ENCODE data around the gene ACTR5.
"Not testable (repeated sequence)": the region's sequence is repeated elsewhere in the genome, so short reads cannot be mapped to it uniquely, and the experiment has no call there.

Gene ACTR5

DNA sequence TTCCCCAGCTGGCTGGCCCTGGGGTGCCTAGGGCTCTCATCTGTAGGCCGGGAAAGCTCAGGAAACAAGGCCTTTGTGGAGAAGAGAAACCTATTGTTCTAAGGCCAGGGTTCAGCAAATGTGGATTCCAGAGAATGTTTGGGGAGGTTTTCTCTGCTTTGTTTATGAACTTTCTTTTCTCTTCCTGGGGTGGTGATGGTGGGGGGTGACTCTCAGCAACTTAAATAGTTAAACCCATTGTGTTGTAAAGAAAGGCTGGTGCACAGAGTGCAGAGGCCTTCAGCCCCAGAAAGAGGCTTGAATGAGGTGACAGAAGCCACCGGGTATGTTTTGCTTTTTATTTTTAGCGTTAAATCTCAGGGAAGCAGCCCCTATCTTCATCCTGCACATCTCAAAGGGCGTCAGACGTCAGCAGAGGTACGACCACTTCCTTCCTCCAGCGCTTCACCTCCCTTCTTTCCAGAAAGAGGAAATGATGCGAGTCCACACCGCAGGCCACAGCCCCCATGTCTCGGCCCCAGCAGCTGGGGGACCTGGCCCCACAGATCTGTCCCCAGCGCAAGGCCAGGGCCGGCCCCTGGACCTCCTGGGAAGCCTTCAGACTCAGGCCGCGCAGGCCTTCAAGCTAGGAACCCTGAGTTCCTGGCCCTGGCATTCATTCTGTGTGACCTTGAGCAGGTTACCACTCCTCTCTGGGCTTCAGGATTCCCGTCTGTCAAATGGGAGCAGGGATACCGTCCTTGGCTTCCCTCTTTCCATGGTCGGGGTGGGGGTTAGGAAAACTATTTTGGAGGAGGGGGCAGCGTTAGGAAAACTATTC is 56.6 kb downstream of the ACTR5 start:
- no peak for DNase-seq (ENCODE audit: low spot score)

GRCh38 chr20:38805502-38805957 is 57.3 kb downstream of the ACTR5 start, which contains the start of gene PPP1R16B:
TSS of gene PPP1R16B (plus strand) at chr20:38805697. CDS start at chr20:38835926, 30,229 bp downstream.
- no peak for DNase-seq (ENCODE audit: low spot score)

GRCh38 chr20:38805958-38806854 is 57.9 kb downstream of the ACTR5 start:
- no peak for DNase-seq (ENCODE audit: low spot score)

DNA sequence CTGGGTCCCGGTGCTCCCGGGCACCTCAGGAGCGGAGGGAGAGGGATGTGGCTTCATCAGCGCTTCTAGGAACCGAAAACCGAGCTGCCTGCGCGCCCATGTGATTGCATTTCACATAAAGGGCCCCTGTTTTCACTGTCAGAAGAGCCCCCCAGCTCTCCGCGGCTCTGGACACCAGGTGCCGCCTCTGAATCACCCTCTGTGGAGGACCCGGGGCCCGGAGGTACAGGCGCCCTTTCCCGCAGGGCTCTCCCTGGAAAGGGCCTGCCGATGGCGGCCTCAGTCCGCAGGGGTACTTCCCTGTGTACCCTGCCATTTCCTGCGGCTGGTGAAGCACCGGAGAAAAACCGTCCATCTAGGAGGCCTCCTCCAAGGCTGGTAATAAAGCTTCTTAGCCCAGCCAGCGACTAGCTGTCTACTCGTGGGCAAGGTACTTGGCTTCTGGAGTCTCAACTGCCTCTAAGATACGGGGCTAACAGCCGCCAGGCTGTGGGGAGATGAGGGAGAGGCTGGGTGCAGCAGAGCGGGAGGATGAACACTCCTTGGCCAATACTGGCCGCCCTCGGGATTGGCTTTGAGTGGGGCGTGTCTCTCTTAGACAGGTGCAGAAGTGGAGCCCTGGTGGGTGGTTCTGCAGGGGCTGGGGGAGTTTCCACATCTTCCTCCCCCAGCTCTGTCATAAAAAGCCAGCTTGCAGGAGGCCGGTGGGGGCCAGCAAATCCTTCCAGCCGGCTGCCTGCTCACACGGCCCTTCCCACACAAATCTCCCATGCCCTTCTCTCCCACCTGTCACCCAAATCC is 58.8 kb downstream of the ACTR5 start:
- no peak for DNase-seq (ENCODE audit: low spot score)

- DNase-seq (ENCODE audit: low spot score): no peak
These were observed 61.7 kb downstream of the ACTR5 start for GRCh38 chr20:38809942-38810341.

- DNase-seq (ENCODE audit: low spot score): no peak
These were observed 62.8 kb downstream of the ACTR5 start for GRCh38 chr20:38810926-38811630.

DNA sequence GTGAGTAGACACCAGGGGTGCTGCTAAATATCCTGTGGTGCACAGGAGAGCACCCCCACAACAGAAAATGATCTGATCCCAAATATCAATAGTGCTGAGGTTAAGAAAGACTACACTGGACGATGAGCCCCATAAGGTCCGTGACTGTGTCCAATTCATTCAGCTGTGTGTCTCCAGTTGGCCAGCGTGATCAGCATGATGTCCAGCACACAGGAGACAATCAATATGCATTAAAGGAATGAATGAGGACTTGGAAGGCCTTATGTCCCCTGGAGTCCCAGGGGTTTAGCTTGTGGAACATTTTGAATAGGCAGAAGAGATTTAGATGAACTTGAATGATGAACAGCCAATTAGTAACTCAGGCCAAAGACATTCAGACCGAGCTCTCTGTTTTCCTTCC is 63.5 kb downstream of the ACTR5 start:
- DNase-seq (ENCODE audit: low spot score): no peak

- no peak for DNase-seq (ENCODE audit: low spot score)
These were observed 63.9 kb downstream of the ACTR5 start for GRCh38 chr20:38812182-38812581.

DNA sequence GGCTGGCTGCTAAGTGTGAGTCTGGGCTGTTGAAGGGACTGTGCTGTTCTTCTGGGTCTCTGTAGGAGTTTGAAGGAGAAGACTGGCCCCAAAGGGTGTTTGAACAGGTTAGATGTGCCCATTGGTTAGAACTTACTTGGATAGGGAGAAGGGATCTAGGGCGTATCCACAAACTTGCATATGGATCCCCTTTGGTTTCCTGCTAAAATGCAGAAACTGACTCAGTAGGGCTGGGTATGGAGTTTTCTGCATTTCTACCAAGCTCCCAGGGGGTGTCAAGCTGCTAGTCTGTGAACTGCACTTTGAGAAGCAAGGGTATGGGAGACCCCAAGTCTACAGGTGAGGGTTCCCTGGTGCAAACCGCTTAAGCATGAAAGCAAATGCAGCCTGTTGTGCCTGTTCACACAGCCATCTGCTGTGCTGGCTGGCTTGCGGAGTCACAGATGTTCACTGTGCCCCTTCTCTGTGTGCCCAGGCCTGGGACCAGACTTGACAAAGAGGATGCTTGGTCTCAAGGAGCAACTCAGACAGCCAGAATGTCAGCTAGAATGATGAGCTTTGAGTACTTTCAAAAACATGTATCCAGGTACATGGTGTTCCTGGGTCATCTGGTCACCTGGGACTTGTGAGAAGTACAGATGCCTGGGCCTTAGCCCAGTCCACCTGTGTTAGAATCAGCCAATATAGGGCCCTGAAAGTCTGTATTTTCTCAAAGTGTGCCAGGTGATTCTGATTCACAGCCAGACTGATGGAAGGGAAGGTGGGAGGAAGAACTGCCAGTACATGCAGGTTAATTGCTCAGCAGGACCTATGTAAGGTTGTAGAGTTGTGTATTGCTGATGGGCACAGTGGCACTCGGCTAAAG is 64.7 kb downstream of the ACTR5 start:
- no peak for DNase-seq (ENCODE audit: low spot score)

DNA sequence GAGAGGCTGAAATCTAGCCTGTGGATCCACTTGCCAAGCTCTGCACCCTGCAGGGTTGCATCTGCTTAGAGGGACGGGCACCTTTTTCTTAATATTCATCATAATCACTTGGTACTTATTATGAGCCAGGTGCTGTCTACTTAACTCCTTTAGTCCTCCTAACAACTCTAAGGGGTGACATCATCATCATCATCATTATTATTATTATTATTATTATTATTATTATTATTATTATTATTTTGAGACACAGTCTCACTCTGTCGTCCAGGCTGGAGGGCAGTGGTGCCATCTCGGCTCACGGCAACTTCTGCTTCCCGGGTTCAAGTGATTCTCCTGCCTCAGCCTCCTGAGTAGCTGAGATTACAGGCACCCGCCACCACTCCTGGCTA is 65.3 kb downstream of the ACTR5 start:
- not testable (repeated sequence) for DNase-seq (ENCODE audit: low spot score)

DNA sequence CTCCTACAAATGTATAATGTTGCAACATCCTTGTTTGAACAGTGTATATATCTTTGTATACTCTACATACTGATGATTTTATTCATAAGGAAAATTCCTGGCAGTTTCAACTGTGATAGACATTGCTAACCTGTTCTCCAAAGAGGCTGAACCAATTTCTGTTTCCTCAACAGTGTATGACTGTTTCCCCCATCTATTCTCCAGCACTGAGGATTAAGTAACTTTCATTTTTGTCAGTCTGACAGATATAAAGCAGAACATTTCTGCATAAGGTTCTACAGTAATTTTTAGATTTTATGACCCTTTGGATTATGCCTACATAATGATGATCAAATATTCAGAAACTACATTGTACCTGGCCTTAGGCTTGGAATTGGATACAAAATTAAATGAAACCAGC is 67.2 kb downstream of the ACTR5 start:
- DNase-seq (ENCODE audit: low spot score): no peak

DNA sequence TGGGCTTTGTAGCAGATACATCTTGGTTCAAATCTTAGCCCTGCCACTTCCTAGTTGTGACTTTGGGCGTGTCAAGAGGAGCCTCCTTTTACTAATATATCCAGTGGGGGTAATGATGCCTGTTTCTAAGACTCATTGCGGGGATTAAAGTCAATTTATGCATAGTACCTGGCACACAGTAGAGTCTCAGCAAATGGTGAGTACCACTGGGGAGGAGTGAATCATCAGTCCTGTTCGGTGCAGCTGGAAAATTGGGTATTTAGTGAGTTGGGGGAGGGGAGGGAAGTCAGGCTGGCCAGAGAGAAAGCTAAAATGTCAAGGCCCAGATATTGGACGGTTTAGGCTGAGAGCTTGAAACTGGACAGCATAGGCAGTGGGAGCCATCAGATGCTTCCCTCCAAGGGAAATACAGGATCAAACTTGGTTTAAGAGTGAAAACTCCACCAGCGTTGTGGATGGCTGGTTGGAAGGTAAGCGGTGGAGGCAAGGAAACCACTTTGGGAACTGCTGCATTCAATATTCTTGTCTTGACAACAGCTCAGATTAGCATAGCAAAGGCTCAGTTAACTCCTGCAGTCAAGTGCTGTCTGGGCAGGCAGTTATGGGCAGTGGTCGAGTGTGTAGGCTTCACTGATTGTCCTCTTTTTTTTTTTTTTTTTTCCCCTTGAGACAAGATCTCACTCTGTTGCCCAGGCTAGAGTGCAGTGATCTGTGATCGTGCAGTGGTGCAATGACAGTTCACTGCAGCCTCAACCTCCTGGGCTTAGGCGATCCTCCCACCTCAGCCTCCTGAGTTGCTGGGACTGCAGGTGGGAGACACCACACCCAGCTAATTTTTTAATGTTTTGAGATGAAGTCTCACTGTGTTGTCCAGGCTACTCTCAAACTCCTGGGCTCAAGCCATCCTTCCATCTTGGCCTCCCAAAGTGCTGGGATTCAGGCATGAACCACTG is 70.1 kb downstream of the ACTR5 start:
- no peak for DNase-seq (ENCODE audit: low spot score)

All from hematopoietic multipotent progenitor cell treated with erythropoietin and hydrocortisone succinate and interleukin-3 and kit ligand, for 15 days (in vitro differentiated cells).